GM12891 (cell line): ENCODE measurements around the gene PLK4.

Source experiments
- POLR2A ChIP-seq: IDR thresholded peaks from 2 replicates; pipeline ENCODE4 v1.6.1; 2011; ENCODE audit warnings: low read depth, low read length, control low read depth
- POLR2AphosphoS5 ChIP-seq: IDR thresholded peaks from 2 replicates; pipeline ENCODE4 v1.6.1; 2011; ENCODE audit warnings: low read depth, low read length, control low read depth
- TAF1 ChIP-seq: IDR thresholded peaks from 2 replicates; pipeline ENCODE4 v1.6.1; 2011; ENCODE audit warnings: low read depth, low read length, control low read depth

DNA sequence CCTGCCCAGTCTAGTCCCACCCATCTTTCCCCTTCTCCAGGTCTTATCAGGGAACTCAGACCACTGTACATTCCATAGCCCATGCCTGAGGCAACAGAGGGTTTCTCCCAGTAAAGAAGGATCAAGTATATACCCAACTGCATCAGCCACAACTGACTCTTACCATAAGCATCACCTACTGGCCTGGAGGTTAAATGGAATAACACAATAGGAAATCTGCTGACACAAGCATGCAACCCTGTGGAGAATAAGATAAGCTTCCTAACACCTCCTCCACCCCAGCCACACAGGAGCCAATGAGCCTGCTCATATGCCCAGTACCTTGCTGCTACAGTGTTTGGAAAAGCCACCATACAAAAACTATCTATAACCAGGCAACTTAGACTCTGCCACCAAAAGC lies 34.6 kb upstream of the PLK4 start:
- TF ChIP-seq POLR2AphosphoS5 (no peak), TAF1 (no peak), POLR2A (no peak)
